ENCODE measurements around the gene TRIM41.
"Not testable (repeated sequence)": the region's sequence is repeated elsewhere in the genome, so short reads cannot be mapped to it uniquely, and the experiment has no call there.

Gene TRIM41

GRCh38 chr5:181204826-181205760, 18.0 kb upstream of the TRIM41 start, which contains the start of gene TRIM7:
TRIM7 (minus strand) TSS chr5:181205196; CDS start chr5:181205110, 86 bp downstream.
- H3K4me3 ChIP-seq (ENCODE audit: low read depth, low read length), result peak within 1 kb of the TSS; percentile 80
- H3K9me3 ChIP-seq (ENCODE audit: control insufficient read depth, insufficient read depth, low read depth, low read length), result no peaks in the 10 kb centered on the region
- peak within 1 kb of the TSS; percentile 42 for H3K9ac ChIP-seq (ENCODE audit: low read length)
- no peaks in the 10 kb centered on the region for H3K36me3 ChIP-seq (ENCODE audit: control insufficient read depth, insufficient read depth, low read length)
- H3K27ac ChIP-seq (ENCODE audit: low read depth, low read length), result no peak within 1 kb of the TSS
- H3K4me1 ChIP-seq (ENCODE audit: control insufficient read depth, insufficient read depth, low read length), result peaks cover 20% of the 10 kb centered on the region
- H3K27me3 ChIP-seq (ENCODE audit: control insufficient read depth, insufficient read depth, low read length), result peaks cover 63% of the 10 kb centered on the region

GRCh38 chr5:181205761-181206649, 17.1 kb upstream of the TRIM41 start:
- Histone ChIP-seq H3K27ac (ENCODE audit: low read depth, low read length) (no peak overlapping the region), H3K4me3 (ENCODE audit: low read depth, low read length) (peak overlapping the region; percentile 80), H3K36me3 (ENCODE audit: control insufficient read depth, insufficient read depth, low read length) (no peaks in the 10 kb centered on the region), H3K27me3 (ENCODE audit: control insufficient read depth, insufficient read depth, low read length) (peaks cover 54% of the 10 kb centered on the region), H3K4me1 (ENCODE audit: control insufficient read depth, insufficient read depth, low read length) (peaks cover 11% of the 10 kb centered on the region; the same call in 1 of the 2 replicates), H3K9me3 (ENCODE audit: control insufficient read depth, insufficient read depth, low read depth, low read length) (no peaks in the 10 kb centered on the region), H3K9ac (ENCODE audit: low read length) (peak overlapping the region; percentile 42)

GRCh38 chr5:181207214-181207959, 15.7 kb upstream of the TRIM41 start:
- Histone ChIP-seq H3K9ac (ENCODE audit: low read length) (peak overlapping the region; percentile 45), H3K36me3 (ENCODE audit: control insufficient read depth, insufficient read depth, low read length) (no peaks in the 10 kb centered on the region), H3K27me3 (ENCODE audit: control insufficient read depth, insufficient read depth, low read length) (peaks cover 41% of the 10 kb centered on the region), H3K4me1 (ENCODE audit: control insufficient read depth, insufficient read depth, low read length) (0 out of 2 replicates have a peak, but pooled peaks cover 7% of the 10 kb centered on the region), H3K27ac (ENCODE audit: low read depth, low read length) (no peak overlapping the region; the same call in 1 of the 2 replicates), H3K4me3 (ENCODE audit: low read depth, low read length) (peak overlapping the region; percentile 80), H3K9me3 (ENCODE audit: control insufficient read depth, insufficient read depth, low read depth, low read length) (no peaks in the 10 kb centered on the region)

- Histone ChIP-seq H3K27me3 (ENCODE audit: control insufficient read depth, insufficient read depth, low read length) (peaks cover 41% of the 10 kb centered on the region), H3K36me3 (ENCODE audit: control insufficient read depth, insufficient read depth, low read length) (no peaks in the 10 kb centered on the region), H3K4me1 (ENCODE audit: control insufficient read depth, insufficient read depth, low read length) (0 out of 2 replicates have a peak, but pooled peaks cover 7% of the 10 kb centered on the region), H3K4me3 (ENCODE audit: low read depth, low read length) (peak overlapping the region; percentile 80), H3K9me3 (ENCODE audit: control insufficient read depth, insufficient read depth, low read depth, low read length) (no peaks in the 10 kb centered on the region), H3K27ac (ENCODE audit: low read depth, low read length) (no peak overlapping the region), H3K9ac (ENCODE audit: low read length) (no peak overlapping the region)
These were observed 15.2 kb upstream of the TRIM41 start for GRCh38 chr5:181207960-181208253.

GRCh38 chr5:181209006-181209405, 14.1 kb upstream of the TRIM41 start:
- H3K27me3 ChIP-seq (ENCODE audit: control insufficient read depth, insufficient read depth, low read length), result peaks cover 39% of the 10 kb centered on the region
- H3K9me3 ChIP-seq (ENCODE audit: control insufficient read depth, insufficient read depth, low read depth, low read length); H3K9ac ChIP-seq (ENCODE audit: low read length); H3K36me3 ChIP-seq (ENCODE audit: control insufficient read depth, insufficient read depth, low read length); H3K4me1 ChIP-seq (ENCODE audit: control insufficient read depth, insufficient read depth, low read length); H3K4me3 ChIP-seq (ENCODE audit: low read depth, low read length); H3K27ac ChIP-seq (ENCODE audit: low read depth, low read length): not testable (repeated sequence)

GRCh38 chr5:181210148-181210547, 12.9 kb upstream of the TRIM41 start:
- H3K27ac ChIP-seq (ENCODE audit: low read depth, low read length); H3K4me3 ChIP-seq (ENCODE audit: low read depth, low read length); H3K4me1 ChIP-seq (ENCODE audit: control insufficient read depth, insufficient read depth, low read length); H3K9me3 ChIP-seq (ENCODE audit: control insufficient read depth, insufficient read depth, low read depth, low read length); H3K9ac ChIP-seq (ENCODE audit: low read length); H3K36me3 ChIP-seq (ENCODE audit: control insufficient read depth, insufficient read depth, low read length): not testable (repeated sequence)
- H3K27me3 ChIP-seq (ENCODE audit: control insufficient read depth, insufficient read depth, low read length), result peaks cover 27% of the 10 kb centered on the region

GRCh38 chr5:181210698-181211097, 12.4 kb upstream of the TRIM41 start:
- not testable (repeated sequence) for H3K9ac ChIP-seq (ENCODE audit: low read length); H3K27ac ChIP-seq (ENCODE audit: low read depth, low read length); H3K4me1 ChIP-seq (ENCODE audit: control insufficient read depth, insufficient read depth, low read length); H3K36me3 ChIP-seq (ENCODE audit: control insufficient read depth, insufficient read depth, low read length); H3K9me3 ChIP-seq (ENCODE audit: control insufficient read depth, insufficient read depth, low read depth, low read length); H3K4me3 ChIP-seq (ENCODE audit: low read depth, low read length)
- peaks cover 22% of the 10 kb centered on the region for H3K27me3 ChIP-seq (ENCODE audit: control insufficient read depth, insufficient read depth, low read length)

- H3K9me3 ChIP-seq (ENCODE audit: control insufficient read depth, insufficient read depth, low read depth, low read length), result no peaks in the 10 kb centered on the region
- H3K4me3 ChIP-seq (ENCODE audit: low read depth, low read length), result no peak overlapping the region
- no peaks in the 10 kb centered on the region for H3K36me3 ChIP-seq (ENCODE audit: control insufficient read depth, insufficient read depth, low read length)
- no peak overlapping the region for H3K9ac ChIP-seq (ENCODE audit: low read length)
- H3K4me1 ChIP-seq (ENCODE audit: control insufficient read depth, insufficient read depth, low read length), result no peaks in the 10 kb centered on the region
- H3K27ac ChIP-seq (ENCODE audit: low read depth, low read length), result no peak overlapping the region
- H3K27me3 ChIP-seq (ENCODE audit: control insufficient read depth, insufficient read depth, low read length), result peaks cover 19% of the 10 kb centered on the region
These were observed 11.9 kb upstream of the TRIM41 start for GRCh38 chr5:181211208-181211607.

- no peak overlapping the region for H3K9ac ChIP-seq (ENCODE audit: low read length)
- H3K9me3 ChIP-seq (ENCODE audit: control insufficient read depth, insufficient read depth, low read depth, low read length), result no peaks in the 10 kb centered on the region
- H3K36me3 ChIP-seq (ENCODE audit: control insufficient read depth, insufficient read depth, low read length), result no peaks in the 10 kb centered on the region
- H3K27ac ChIP-seq (ENCODE audit: low read depth, low read length), result no peak overlapping the region
- no peak overlapping the region for H3K4me3 ChIP-seq (ENCODE audit: low read depth, low read length)
- H3K27me3 ChIP-seq (ENCODE audit: control insufficient read depth, insufficient read depth, low read length), result peaks cover 21% of the 10 kb centered on the region
- no peaks in the 10 kb centered on the region for H3K4me1 ChIP-seq (ENCODE audit: control insufficient read depth, insufficient read depth, low read length)
These were observed 11.0 kb upstream of the TRIM41 start for GRCh38 chr5:181212080-181212479.

GRCh38 chr5:181212934-181213333, 10.1 kb upstream of the TRIM41 start:
- no peaks in the 10 kb centered on the region for H3K36me3 ChIP-seq (ENCODE audit: control insufficient read depth, insufficient read depth, low read length)
- H3K27me3 ChIP-seq (ENCODE audit: control insufficient read depth, insufficient read depth, low read length), result peaks cover 21% of the 10 kb centered on the region
- no peaks in the 10 kb centered on the region for H3K4me1 ChIP-seq (ENCODE audit: control insufficient read depth, insufficient read depth, low read length)
- H3K9me3 ChIP-seq (ENCODE audit: control insufficient read depth, insufficient read depth, low read depth, low read length), result no peaks in the 10 kb centered on the region
- no peak overlapping the region for H3K4me3 ChIP-seq (ENCODE audit: low read depth, low read length)
- no peak overlapping the region for H3K9ac ChIP-seq (ENCODE audit: low read length)
- no peak overlapping the region for H3K27ac ChIP-seq (ENCODE audit: low read depth, low read length)

Data from HUES6 (cell line).